ENCODE data around the gene CDH12.

DNA sequence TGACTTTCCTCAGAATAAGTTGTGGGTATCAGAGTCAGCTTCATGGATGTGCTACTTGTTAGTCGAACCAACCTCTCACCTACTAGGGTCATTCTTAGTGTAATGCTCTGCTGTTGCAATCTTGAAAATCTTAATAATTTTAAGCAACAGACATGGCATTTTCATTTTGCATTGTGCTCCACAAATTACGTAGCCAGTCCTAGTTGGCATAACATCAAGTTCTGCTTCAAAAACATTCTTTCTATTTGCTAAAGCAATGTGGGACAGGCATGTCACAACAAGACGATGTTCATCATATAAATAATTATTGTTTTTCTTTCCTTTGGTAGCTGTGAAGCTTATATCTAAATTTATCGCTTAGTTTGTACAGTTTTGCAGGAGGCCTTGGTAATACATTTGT lies 39.3 kb upstream of the CDH12 start:
- TF ChIP-seq RARB (CRISPR knock-in tag; IDR thresholded peaks at IDR 0.05): no peak
- no peak for TF ChIP-seq ZFP3 (CRISPR knock-in tag; IDR thresholded peaks at IDR 0.05)
- TF ChIP-seq ZC3H10 (CRISPR knock-in tag; IDR thresholded peaks at IDR 0.05): no peak
- TF ChIP-seq, protein P1, sequence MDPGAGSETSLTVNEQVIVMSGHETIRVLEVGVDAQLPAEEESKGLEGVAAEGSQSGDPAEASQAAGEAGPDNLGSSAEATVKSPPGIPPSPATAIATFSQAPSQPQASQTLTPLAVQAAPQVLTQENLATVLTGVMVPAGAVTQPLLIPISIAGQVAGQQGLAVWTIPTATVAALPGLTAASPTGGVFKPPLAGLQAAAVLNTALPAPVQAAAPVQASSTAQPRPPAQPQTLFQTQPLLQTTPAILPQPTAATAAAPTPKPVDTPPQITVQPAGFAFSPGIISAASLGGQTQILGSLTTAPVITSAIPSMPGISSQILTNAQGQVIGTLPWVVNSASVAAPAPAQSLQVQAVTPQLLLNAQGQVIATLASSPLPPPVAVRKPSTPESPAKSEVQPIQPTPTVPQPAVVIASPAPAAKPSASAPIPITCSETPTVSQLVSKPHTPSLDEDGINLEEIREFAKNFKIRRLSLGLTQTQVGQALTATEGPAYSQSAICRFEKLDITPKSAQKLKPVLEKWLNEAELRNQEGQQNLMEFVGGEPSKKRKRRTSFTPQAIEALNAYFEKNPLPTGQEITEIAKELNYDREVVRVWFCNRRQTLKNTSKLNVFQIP (CRISPR knock-in tag; IDR thresholded peaks at IDR 0.05; ENCODE audit: borderline replicate concordance, low read depth): no peak
- no peak for TF ChIP-seq ESRRG (CRISPR knock-in tag; IDR thresholded peaks at IDR 0.05)
- no peak for TF ChIP-seq ZFP30 (CRISPR knock-in tag; IDR thresholded peaks at IDR 0.05)
- no peak for TF ChIP-seq SNAI2 (CRISPR knock-in tag; IDR thresholded peaks at IDR 0.05)
- TF ChIP-seq CSDC2 (CRISPR knock-in tag; IDR thresholded peaks at IDR 0.05): no peak
- TF ChIP-seq, protein P2, sequence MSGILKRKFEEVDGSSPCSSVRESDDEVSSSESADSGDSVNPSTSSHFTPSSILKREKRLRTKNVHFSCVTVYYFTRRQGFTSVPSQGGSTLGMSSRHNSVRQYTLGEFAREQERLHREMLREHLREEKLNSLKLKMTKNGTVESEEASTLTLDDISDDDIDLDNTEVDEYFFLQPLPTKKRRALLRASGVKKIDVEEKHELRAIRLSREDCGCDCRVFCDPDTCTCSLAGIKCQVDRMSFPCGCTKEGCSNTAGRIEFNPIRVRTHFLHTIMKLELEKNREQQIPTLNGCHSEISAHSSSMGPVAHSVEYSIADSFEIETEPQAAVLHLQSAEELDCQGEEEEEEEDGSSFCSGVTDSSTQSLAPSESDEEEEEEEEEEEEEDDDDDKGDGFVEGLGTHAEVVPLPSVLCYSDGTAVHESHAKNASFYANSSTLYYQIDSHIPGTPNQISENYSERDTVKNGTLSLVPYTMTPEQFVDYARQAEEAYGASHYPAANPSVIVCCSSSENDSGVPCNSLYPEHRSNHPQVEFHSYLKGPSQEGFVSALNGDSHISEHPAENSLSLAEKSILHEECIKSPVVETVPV (CRISPR knock-in tag; IDR thresholded peaks at IDR 0.05): no peak
- no peak for TF ChIP-seq TCF4 (CRISPR knock-in tag; IDR thresholded peaks at IDR 0.05; ENCODE audit: borderline replicate concordance)
- no peak for TF ChIP-seq ZNF565 (CRISPR knock-in tag; conservative IDR thresholded peaks at IDR 0.05; ENCODE audit: low read depth)
